ENCODE results near the gene GPSM1.

Gene GPSM1

DNA sequence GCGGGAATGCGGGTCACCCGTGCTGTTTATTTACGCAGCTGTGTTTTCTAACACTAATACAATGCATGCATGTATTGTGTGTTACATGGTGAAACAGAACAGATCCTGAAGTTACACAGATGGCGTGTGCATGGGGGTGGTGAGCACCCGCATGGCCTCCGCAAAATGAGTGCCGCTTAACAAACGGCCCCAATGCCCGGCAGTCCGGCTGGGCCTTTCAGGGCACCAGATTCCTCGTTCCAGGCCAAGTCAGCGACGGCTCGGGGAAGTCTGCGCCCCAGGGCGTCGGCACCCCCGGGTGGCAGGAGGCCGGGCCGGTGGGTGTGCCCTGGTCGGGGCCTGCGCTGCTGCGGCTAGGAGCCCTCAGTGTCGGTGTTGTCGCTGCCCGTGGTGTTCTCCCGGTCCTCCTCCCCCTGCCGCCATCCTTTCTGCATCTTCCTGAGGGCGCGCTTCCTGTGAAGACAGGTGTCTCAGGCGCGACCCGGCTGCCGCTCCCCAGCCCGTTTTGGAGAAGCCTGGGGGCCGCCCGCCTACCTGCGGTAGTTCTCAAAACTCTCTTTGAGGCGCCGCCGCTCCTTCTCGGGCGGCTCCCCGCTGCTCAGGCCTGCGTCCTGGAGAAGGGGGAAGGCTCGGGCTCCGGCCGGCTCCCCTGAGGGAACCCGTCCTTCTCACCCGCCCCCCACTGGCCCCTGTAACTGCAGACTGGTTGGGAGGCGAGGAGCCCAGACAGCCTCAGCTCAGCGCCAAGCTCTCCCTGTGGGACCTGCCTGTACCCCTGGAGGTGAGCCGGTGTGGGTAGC, 36.8 kb downstream of the GPSM1 start:
- Histone ChIP-seq H3K36me3 (ENCODE audit: insufficient read depth, low read length) (no peaks in the 10 kb centered on the region), H3K4me1 (ENCODE audit: insufficient read depth, low read length) (peaks cover 4% of the 10 kb centered on the region; the same call in 1 of the 2 replicates), H3K9ac (ENCODE audit: low read depth, low read length) (peak overlapping the region; percentile 85; the same call in 1 of the 2 replicates), H3K9me3 (ENCODE audit: control insufficient read depth, insufficient read depth, low read length) (no peaks in the 10 kb centered on the region)

- no peaks in the 10 kb centered on the region for H3K36me3 ChIP-seq (ENCODE audit: insufficient read depth, low read length)
- H3K9ac ChIP-seq (ENCODE audit: low read depth, low read length): peak overlapping the region; percentile 85; the same call in 1 of the 2 replicates
- peaks cover 4% of the 10 kb centered on the region; the same call in 1 of the 2 replicates for H3K4me1 ChIP-seq (ENCODE audit: insufficient read depth, low read length)
- no peaks in the 10 kb centered on the region for H3K9me3 ChIP-seq (ENCODE audit: control insufficient read depth, insufficient read depth, low read length)
These were observed 37.8 kb downstream of the GPSM1 start for GRCh38 chr9:136364942-136365774.

DNA sequence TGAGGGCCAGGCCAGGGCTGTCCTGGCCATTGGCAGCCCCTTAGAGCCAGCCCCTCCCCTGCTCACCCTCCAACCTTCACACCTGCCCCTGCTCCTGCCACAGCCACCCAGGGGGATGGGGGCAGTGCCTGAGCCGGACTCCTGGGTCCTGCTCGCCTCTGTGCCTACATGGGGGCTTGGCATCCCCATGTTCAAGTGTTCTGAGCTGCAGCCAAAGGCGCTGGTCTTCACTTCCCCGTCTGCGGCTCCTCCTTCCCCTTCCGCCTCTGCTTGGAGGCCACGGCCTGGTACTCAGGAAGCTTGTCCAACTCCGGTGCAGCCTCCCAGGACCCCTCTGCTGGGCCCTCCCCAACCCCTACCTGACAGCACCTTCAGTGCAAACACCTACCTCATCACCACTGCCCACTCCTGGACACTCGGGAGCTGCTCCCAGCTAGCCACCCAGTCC, 38.5 kb downstream of the GPSM1 start:
- Histone ChIP-seq H3K36me3 (ENCODE audit: insufficient read depth, low read length) (no peaks in the 10 kb centered on the region), H3K9me3 (ENCODE audit: control insufficient read depth, insufficient read depth, low read length) (no peaks in the 10 kb centered on the region), H3K4me1 (ENCODE audit: insufficient read depth, low read length) (peaks cover 4% of the 10 kb centered on the region; the same call in 1 of the 2 replicates), H3K9ac (ENCODE audit: low read depth, low read length) (no peak overlapping the region)

- H3K9me3 ChIP-seq (ENCODE audit: control insufficient read depth, insufficient read depth, low read length): no peaks in the 10 kb centered on the region
- H3K9ac ChIP-seq (ENCODE audit: low read depth, low read length): no peak overlapping the region
- peaks cover 4% of the 10 kb centered on the region; the same call in 1 of the 2 replicates for H3K4me1 ChIP-seq (ENCODE audit: insufficient read depth, low read length)
- no peaks in the 10 kb centered on the region for H3K36me3 ChIP-seq (ENCODE audit: insufficient read depth, low read length)
These were observed 39.5 kb downstream of the GPSM1 start for GRCh38 chr9:136366826-136367225.

DNA sequence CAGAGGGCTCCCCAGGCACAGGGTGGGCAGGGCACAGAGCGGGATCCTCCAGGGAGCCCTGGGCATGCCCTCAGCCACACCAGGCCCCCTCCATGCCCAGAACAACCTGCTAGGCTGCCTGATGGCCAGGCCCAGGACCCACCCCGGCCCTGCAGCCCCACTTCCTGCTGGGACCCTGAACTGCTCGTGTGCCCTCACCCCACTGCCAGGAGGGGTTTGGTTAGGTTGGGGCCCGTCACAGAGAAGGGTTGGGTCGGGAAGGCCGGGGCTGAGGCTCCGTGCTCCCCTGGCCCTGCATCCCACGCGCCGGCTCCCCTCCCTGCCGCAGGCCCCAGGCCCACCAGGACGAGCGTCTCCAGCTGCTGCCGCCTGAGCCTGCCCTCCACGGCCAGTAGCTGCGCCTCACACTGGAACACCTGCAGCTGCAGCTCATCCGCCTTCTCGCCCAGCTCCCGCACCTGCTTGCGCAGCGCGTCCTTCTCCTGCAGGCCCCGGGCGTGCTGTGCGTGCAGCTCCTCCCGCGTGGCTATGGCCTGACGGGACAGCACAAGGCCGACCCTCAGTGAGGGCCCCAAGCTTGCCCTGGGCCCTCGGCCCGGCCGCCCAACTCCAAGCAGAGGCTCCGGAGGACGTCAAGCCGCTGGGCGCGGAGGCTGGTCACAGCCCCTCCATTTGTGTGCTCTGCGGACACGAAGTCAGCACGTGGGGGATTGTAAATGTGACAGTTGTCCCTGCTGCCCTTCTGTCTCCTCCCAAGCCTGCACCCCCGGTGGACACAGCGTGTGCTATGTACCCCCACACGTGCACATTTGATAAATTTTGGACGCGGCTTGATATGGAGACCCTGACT, 40.2 kb downstream of the GPSM1 start:
- no peak overlapping the region for H3K9ac ChIP-seq (ENCODE audit: low read depth, low read length)
- H3K36me3 ChIP-seq (ENCODE audit: insufficient read depth, low read length): no peaks in the 10 kb centered on the region
- H3K4me1 ChIP-seq (ENCODE audit: insufficient read depth, low read length): peaks cover 4% of the 10 kb centered on the region; the same call in 1 of the 2 replicates

GRCh38 chr9:136368190-136368589, 40.9 kb downstream of the GPSM1 start:
- H3K9ac ChIP-seq (ENCODE audit: low read depth, low read length): no peak overlapping the region
- H3K4me1 ChIP-seq (ENCODE audit: insufficient read depth, low read length): peaks cover 7% of the 10 kb centered on the region; the same call in 1 of the 2 replicates
- no peaks in the 10 kb centered on the region for H3K9me3 ChIP-seq (ENCODE audit: control insufficient read depth, insufficient read depth, low read length)
- no peaks in the 10 kb centered on the region for H3K36me3 ChIP-seq (ENCODE audit: insufficient read depth, low read length)

More for the DNA sequence above, 40.2 kb downstream of the GPSM1 start:
- H3K9me3 ChIP-seq (ENCODE audit: control insufficient read depth, insufficient read depth, low read length): no peaks in the 10 kb centered on the region

- H3K9me3 ChIP-seq (ENCODE audit: control insufficient read depth, insufficient read depth, low read length): no peaks in the 10 kb centered on the region
- H3K36me3 ChIP-seq (ENCODE audit: insufficient read depth, low read length): no peaks in the 10 kb centered on the region
- H3K9ac ChIP-seq (ENCODE audit: low read depth, low read length): no peak overlapping the region
- H3K4me1 ChIP-seq (ENCODE audit: insufficient read depth, low read length): peaks cover 8% of the 10 kb centered on the region; the same call in 1 of the 2 replicates
These were observed 42.7 kb downstream of the GPSM1 start for GRCh38 chr9:136370037-136370436.

GRCh38 chr9:136370687-136371532, 43.6 kb downstream of the GPSM1 start:
- peaks cover 8% of the 10 kb centered on the region; the same call in 1 of the 2 replicates for H3K4me1 ChIP-seq (ENCODE audit: insufficient read depth, low read length)
- H3K9me3 ChIP-seq (ENCODE audit: control insufficient read depth, insufficient read depth, low read length): no peaks in the 10 kb centered on the region
- H3K36me3 ChIP-seq (ENCODE audit: insufficient read depth, low read length): 0 out of 2 replicates have a peak, but pooled peaks cover 3% of the 10 kb centered on the region
- no peak overlapping the region for H3K9ac ChIP-seq (ENCODE audit: low read depth, low read length)

- Histone ChIP-seq H3K9ac (ENCODE audit: low read depth, low read length) (no peak overlapping the region), H3K36me3 (ENCODE audit: insufficient read depth, low read length) (0 out of 2 replicates have a peak, but pooled peaks cover 4% of the 10 kb centered on the region), H3K9me3 (ENCODE audit: control insufficient read depth, insufficient read depth, low read length) (no peaks in the 10 kb centered on the region), H3K4me1 (ENCODE audit: insufficient read depth, low read length) (peaks cover 8% of the 10 kb centered on the region; the same call in 1 of the 2 replicates)
These were observed 44.2 kb downstream of the GPSM1 start for GRCh38 chr9:136371533-136371880.

- 0 out of 2 replicates have a peak, but pooled peaks cover 4% of the 10 kb centered on the region for H3K36me3 ChIP-seq (ENCODE audit: insufficient read depth, low read length)
- no peaks in the 10 kb centered on the region for H3K9me3 ChIP-seq (ENCODE audit: control insufficient read depth, insufficient read depth, low read length)
- no peak overlapping the region for H3K9ac ChIP-seq (ENCODE audit: low read depth, low read length)
- peaks cover 8% of the 10 kb centered on the region; the same call in 1 of the 2 replicates for H3K4me1 ChIP-seq (ENCODE audit: insufficient read depth, low read length)
These were observed 44.7 kb downstream of the GPSM1 start for GRCh38 chr9:136372006-136372405.

- Histone ChIP-seq H3K9me3 (ENCODE audit: control insufficient read depth, insufficient read depth, low read length) (no peaks in the 10 kb centered on the region), H3K36me3 (ENCODE audit: insufficient read depth, low read length) (0 out of 2 replicates have a peak, but pooled peaks cover 4% of the 10 kb centered on the region), H3K4me1 (ENCODE audit: insufficient read depth, low read length) (peaks cover 8% of the 10 kb centered on the region; the same call in 1 of the 2 replicates), H3K9ac (ENCODE audit: low read depth, low read length) (no peak overlapping the region)
These were observed 45.4 kb downstream of the GPSM1 start for GRCh38 chr9:136372561-136373299.

GRCh38 chr9:136373300-136374182, 46.2 kb downstream of the GPSM1 start, which contains the start of gene CARD9:
Gene CARD9 (minus strand): TSS chr9:136373669. CDS start chr9:136372078, 1,591 bp downstream.
- H3K9ac ChIP-seq (ENCODE audit: low read depth, low read length): no peak within 1 kb of the TSS
- 0 out of 2 replicates have a peak, but pooled peaks cover 4% of the 10 kb centered on the region for H3K36me3 ChIP-seq (ENCODE audit: insufficient read depth, low read length)
- peaks cover 8% of the 10 kb centered on the region; the same call in 1 of the 2 replicates for H3K4me1 ChIP-seq (ENCODE audit: insufficient read depth, low read length)
- no peaks in the 10 kb centered on the region for H3K9me3 ChIP-seq (ENCODE audit: control insufficient read depth, insufficient read depth, low read length)
